HCT116 (cell line): ENCODE results near the gene CELF2. TPM values are rescaled to one million over a fixed set of nuclear protein-coding genes. Genes with fewer than 3 reads are reported as not detected.

Experiments used
- ATAC-seq: fragments of 200-7000 bp; cut with Tn5 transposase; 2 replicates; pipeline ENCODE4 v1.9.1; 2020; ENCODE audit warnings: mild to moderate bottlenecking, moderate library complexity
- BruUV-seq: library from RNA; stranded (reverse); fragments of 400-500 nt; replicated peaks from 2 replicates; lab custom pipeline; 2021; lab: Mats Ljungman, UMichigan
- CTCF ChIA-PET: fragments of 300-600 bp; sonication (Branson Sonifier 250); formaldehyde crosslinking; loops from one replicate; lab custom pipeline; 2021; ENCODE audit warnings: antibody characterized with exemption; lab: Charles Lee
- POLR2A ChIA-PET: fragments of 300-600, 350-600 bp; sonication (Branson Sonifier 250); formaldehyde crosslinking; loops from one replicate; lab custom pipeline; 2021; ENCODE audit warnings: antibody characterized with exemption; lab: Charles Lee
- RAD21 ChIA-PET, 2 experiments: fragments of 300-600 bp; sonication (Branson Sonifier 250); formaldehyde crosslinking; loops; one replicate each; lab custom pipeline; 2023; ENCODE audit warnings: low total read pairs in 2 of 2; ENCODE audit not compliant: uncharacterized antibody in 2 of 2, unreplicated experiment in 2 of 2, low non-redundant PET in 1 of 2; lab: Charles Lee
- DNase-seq: peaks from one replicate; pipeline ENCODE4 v3.0.0-alpha.2; 2010; ENCODE audit warnings: low read depth, low spot score
- H2AFZ ChIP-seq: fragments of 200-600 bp; shearing (Covaris generic), sonication (generic); 2 replicates; pipeline ENCODE4 v1.6.1; 2017; ENCODE audit warnings: low read depth, mixed run types, mixed read lengths, antibody characterized with exemption, low read length; ENCODE audit not compliant: poor library complexity, severe bottlenecking
- H3K27ac ChIP-seq: 2 replicates; pipeline ENCODE4 v1.5.1; 2012; ENCODE audit warnings: low read depth, low read length
- H3K27me3 ChIP-seq: fragments of 200-600 bp; sonication (generic); 2 replicates; pipeline ENCODE4 v1.6.1; 2016; ENCODE audit warnings: mixed run types, low read length, mixed read lengths; ENCODE audit not compliant: insufficient read depth
- H3K36me3 ChIP-seq, 2 experiments: fragments of 200-500 bp in 1 of 2; fragments of 200-600 bp in 1 of 2; sonication (Bioruptor generic) in 1 of 2; sonication (generic) in 1 of 2; 2 replicates each; pipeline versions ENCODE4 v1.5.1 to v1.6.1; 2014 to 2016; ENCODE audit warnings: low read length in 2 of 2, inconsistent platforms in 1 of 2, mixed read lengths in 1 of 2, mixed run types in 1 of 2; ENCODE audit not compliant: insufficient read depth in 2 of 2, control insufficient read depth in 1 of 2
- H3K4me1 ChIP-seq, 2 experiments: fragments of 200-600 bp in 1 of 2; sonication (generic) in 1 of 2; 2 replicates each; pipeline versions ENCODE4 v1.5.1 to v1.6.1; 2012 to 2017; ENCODE audit warnings: low read length in 2 of 2, inconsistent platforms in 1 of 2, mild to moderate bottlenecking in 1 of 2, mixed read lengths in 1 of 2, mixed run types in 1 of 2, moderate library complexity in 1 of 2; ENCODE audit not compliant: insufficient read depth in 2 of 2, control insufficient read depth in 1 of 2
- H3K4me2 ChIP-seq: fragments of 200-600 bp; sonication (generic); 2 replicates; pipeline ENCODE4 v1.6.1; 2017; ENCODE audit warnings: mixed run types, low read length, mixed read lengths
- H3K4me3 ChIP-seq, 2 experiments: fragments of 200-600 bp in 1 of 2; sonication (generic) in 1 of 2; replicated peaks in 1 of 2; 2 replicates each; pipeline ENCODE4 v1.5.1; 2011 to 2016; ENCODE audit warnings: low read length in 2 of 2, control low read depth in 1 of 2, low read depth in 1 of 2, mild to moderate bottlenecking in 1 of 2, mixed read lengths in 1 of 2, mixed run types in 1 of 2
- H3K79me2 ChIP-seq: fragments of 200-600 bp; sonication (generic); 2 replicates; pipeline ENCODE4 v1.6.1; 2017; ENCODE audit warnings: mild to moderate bottlenecking, mixed run types, low read length, moderate library complexity, mixed read lengths; ENCODE audit not compliant: insufficient read depth
- H3K9ac ChIP-seq: fragments of 200-600 bp; sonication (generic); 2 replicates; pipeline ENCODE4 v1.6.1; 2016; ENCODE audit warnings: low read length, mixed read lengths
- H3K9me2 ChIP-seq: fragments of 200-600 bp; sonication (generic), shearing (Covaris generic); 2 replicates; pipeline ENCODE4 v1.6.1; 2017; ENCODE audit warnings: mixed run types, mild to moderate bottlenecking, moderate library complexity; ENCODE audit not compliant: insufficient read depth
- H3K9me3 ChIP-seq, 2 experiments: fragments of 200-500 bp in 1 of 2; fragments of 200-600 bp in 1 of 2; sonication (Bioruptor generic) in 1 of 2; sonication (generic) in 1 of 2; 2 replicates each; pipeline ENCODE4 v1.6.1; 2014 to 2017; ENCODE audit warnings: low read length in 2 of 2, mixed read lengths in 2 of 2, inconsistent platforms in 1 of 2, low read depth in 1 of 2, mild to moderate bottlenecking in 1 of 2, mixed run types in 1 of 2, moderate library complexity in 1 of 2; ENCODE audit not compliant: control insufficient read depth in 1 of 2, insufficient read depth in 1 of 2
- H4K20me1 ChIP-seq: fragments of 200-600 bp; sonication (generic), shearing (Covaris generic); 2 replicates; pipeline ENCODE4 v1.6.1; 2017; ENCODE audit warnings: mixed run types, mild to moderate bottlenecking, moderate library complexity; ENCODE audit not compliant: insufficient read depth
- CBX3 ChIP-seq: IDR thresholded peaks from 2 replicates; pipeline ENCODE4 v1.6.1; 2012; ENCODE audit warnings: low read depth
- CEBPB ChIP-seq: IDR thresholded peaks from 2 replicates; pipeline ENCODE4 v1.6.1; 2012; ENCODE audit warnings: low read depth
- CTCF ChIP-seq, 3 experiments: fragments of 200-600 bp in 1 of 3; sonication (generic) in 1 of 3; IDR thresholded peaks in 2 of 3; conservative IDR thresholded peaks in 1 of 3; 2 replicates each; pipeline ENCODE4 v1.5.1; 2012 to 2017; ENCODE audit warnings: low read depth in 2 of 3, low read length in 2 of 3, antibody characterized with exemption in 1 of 3, borderline replicate concordance in 1 of 3, control low read depth in 1 of 3, mild to moderate bottlenecking in 1 of 3, mixed read lengths in 1 of 3, mixed run types in 1 of 3, moderate library complexity in 1 of 3; ENCODE audit not compliant: insufficient read depth in 1 of 3
- EGR1 ChIP-seq: IDR thresholded peaks from 2 replicates; pipeline ENCODE4 v1.6.1; 2012; ENCODE audit warnings: low read depth
- ELF1 ChIP-seq: IDR thresholded peaks from 2 replicates; pipeline ENCODE4 v1.6.1; 2012; ENCODE audit warnings: low read depth, borderline replicate concordance
- EZH2phosphoT487 ChIP-seq: fragments of 200-600 bp; IDR thresholded peaks from 2 replicates; pipeline ENCODE4 v1.6.1; 2018; ENCODE audit warnings: antibody characterized with exemption, borderline replicate concordance
- FOSL1 ChIP-seq: IDR thresholded peaks from 2 replicates; pipeline ENCODE4 v1.6.1; 2012; ENCODE audit warnings: low read depth
- JUND ChIP-seq: IDR thresholded peaks from 2 replicates; pipeline ENCODE4 v1.6.1; 2012
- MAX ChIP-seq: IDR thresholded peaks from 2 replicates; pipeline ENCODE4 v1.6.1; 2012
- POLR2A ChIP-seq: IDR thresholded peaks from 2 replicates; pipeline ENCODE4 v1.7.0; 2011; ENCODE audit warnings: borderline replicate concordance; ENCODE audit not compliant: insufficient read depth, insufficient read length; ENCODE audit errors: extremely low read depth
- POLR2AphosphoS5 ChIP-seq: IDR thresholded peaks from 2 replicates; pipeline ENCODE4 v1.6.1; 2011; ENCODE audit warnings: mild to moderate bottlenecking, low read depth, low read length, moderate library complexity
- RAD21 ChIP-seq: IDR thresholded peaks from 2 replicates; pipeline ENCODE4 v1.6.1; 2012; ENCODE audit warnings: low read depth, mild to moderate bottlenecking
- SRF ChIP-seq: IDR thresholded peaks from 2 replicates; pipeline ENCODE4 v1.6.1; 2012; ENCODE audit warnings: low read depth
- YY1 ChIP-seq: IDR thresholded peaks from 2 replicates; pipeline ENCODE4 v1.6.1; 2011; ENCODE audit warnings: low read length, low read depth, moderate library complexity, mild to moderate bottlenecking; ENCODE audit not compliant: insufficient replicate concordance; ENCODE audit errors: extremely low read depth
- ZBTB33 ChIP-seq: IDR thresholded peaks from 2 replicates; pipeline ENCODE4 v1.6.1; 2011; ENCODE audit warnings: mild to moderate bottlenecking, low read length, moderate library complexity; ENCODE audit not compliant: insufficient replicate concordance; ENCODE audit errors: extremely low read depth
- ZFX ChIP-seq: fragments of 450-650 bp; IDR thresholded peaks from 2 replicates; pipeline ENCODE4 v1.6.1; 2017
- ZNF274 ChIP-seq: fragments of 200-500 bp; sonication (Bioruptor generic); IDR thresholded peaks from 2 replicates; pipeline ENCODE4 v1.6.1; 2014; ENCODE audit warnings: mild to moderate bottlenecking, low read depth, low read length, inconsistent platforms
- intact Hi-C: fragments of 100-400 bp; cut with micrococcal nuclease; formaldehyde crosslinking; loops from 2 replicates; pipeline ENCODE4 v1.10.0; 2022
- total RNA-seq: library from RNA; stranded (reverse); gene quantifications from one replicate; pipeline ENCODE4 v1.2.1, GENCODE V29; 2021; ENCODE audit not compliant: unreplicated experiment

Gene CELF2
- total RNA-seq, 1 experiment from 2014 or later = 0.66 TPM

GRCh38 chr10:10975647-10976046 lies 42.0 kb upstream of the CELF2 start:
- Histone ChIP-seq H4K20me1 (no peaks in the 10 kb centered on the region), H3K27ac (no peak overlapping the region), H3K9me2 (no peaks in the 10 kb centered on the region), H3K36me3 (no peaks in the 10 kb centered on the region), H3K79me2 (no peaks in the 10 kb centered on the region), H3K27me3 (no peaks in the 10 kb centered on the region), H3K9ac (no peak overlapping the region), H3K4me2 (no peak overlapping the region), H3K4me1 (no peaks in the 10 kb centered on the region), H2AFZ (no peak overlapping the region), H3K9me3 (peaks cover 0 to 12% of the 10 kb centered on the region in 2 experiments; a peak in 2 of 4 replicates), H3K4me3 (no peak overlapping the region)
- no peak for DNase-seq
- CTCF ChIA-PET = no interaction called here
- TF ChIP-seq FOSL1 (no peak), POLR2AphosphoS5 (no peak), ZNF274 (no peak), EZH2phosphoT487 (no peak), CTCF (IDR thresholded peaks at IDR 0.05 in 2 of 3, conservative IDR thresholded peaks at IDR 0.05 in 1 of 3; ENCODE audit: borderline replicate concordance in 1 of 3, insufficient read depth in 1 of 3, low read depth in 2 of 3, low read length in 2 of 3) (no peak), ELF1 (no peak), SRF (no peak), ZBTB33 (no peak), JUND (no peak), EGR1 (no peak), POLR2A (no peak), YY1 (no peak), ZFX (no peak), MAX (no peak), RAD21 (no peak), CEBPB (no peak), CBX3 (no peak)
- POLR2A ChIA-PET = no interaction called here
- no TSS peak for BruUV-seq
- intact Hi-C loops = no loop called here
- ATAC-seq = no peak
- RAD21 ChIA-PET = no interaction called here
